Keratinocyte (primary cell): ENCODE data around the gene GRIN2C. TPM values are rescaled to one million over a fixed set of nuclear protein-coding genes. Genes with fewer than 3 reads are reported as not detected.

Source experiments
- DNase-seq: peaks from one replicate; pipeline ENCODE4 v3.0.0-alpha.2; 2011; ENCODE audit warnings: low read depth, missing footprints, low spot score
- FAIRE-seq: peaks from 2 replicates; lab custom pipeline; 2011; peaks lifted over from hg19 to GRCh38; lab: Jason Lieb, UNC
- H2AFZ ChIP-seq: 2 replicates; pipeline ENCODE4 v1.6.0; 2012; ENCODE audit warnings: low read length, control low read depth, inconsistent platforms; ENCODE audit not compliant: control insufficient read depth
- H3K27ac ChIP-seq: 2 replicates; pipeline ENCODE4 v1.5.1; 2011; ENCODE audit warnings: low read length; ENCODE audit not compliant: control insufficient read depth, insufficient read depth
- H3K27me3 ChIP-seq: 3 replicates; pipeline ENCODE4 v1.6.0; 2011; ENCODE audit warnings: low read length; ENCODE audit not compliant: control insufficient read depth, insufficient read depth; ENCODE audit errors: extremely low read depth
- H3K36me3 ChIP-seq, 2 experiments: 2 replicates in 1 of 2; 3 replicates in 1 of 2; pipeline ENCODE4 v1.5.1; 2011; ENCODE audit warnings: low read length in 2 of 2, mild to moderate bottlenecking in 1 of 2; ENCODE audit not compliant: control insufficient read depth in 2 of 2, insufficient read depth in 2 of 2; ENCODE audit errors: extremely low read depth in 1 of 2
- H3K4me1 ChIP-seq: 3 replicates; pipeline ENCODE4 v1.5.1; 2011; ENCODE audit warnings: low read length; ENCODE audit not compliant: control insufficient read depth, insufficient read depth; ENCODE audit errors: extremely low read depth
- H3K4me2 ChIP-seq: 3 replicates; pipeline ENCODE4 v1.6.0; 2011; ENCODE audit warnings: low read depth, low read length; ENCODE audit not compliant: control insufficient read depth, insufficient read depth; ENCODE audit errors: extremely low read depth
- H3K4me3 ChIP-seq, 3 experiments: fragments of 200-600 bp in 1 of 3; sonication (generic) in 1 of 3; 2 replicates in 2 of 3; 3 replicates in 1 of 3; pipeline ENCODE4 v1.5.1; 2011 to 2016; ENCODE audit warnings: low read length in 3 of 3, mild to moderate bottlenecking in 3 of 3, control low read depth in 2 of 3, inconsistent platforms in 1 of 3, low read depth in 1 of 3, mixed read lengths in 1 of 3, mixed run types in 1 of 3, moderate library complexity in 1 of 3; ENCODE audit not compliant: control insufficient read depth in 2 of 3, insufficient read depth in 2 of 3; ENCODE audit errors: extremely low read depth in 1 of 3
- H3K79me2 ChIP-seq: 2 replicates; pipeline ENCODE4 v1.6.0; 2012; ENCODE audit warnings: low read length; ENCODE audit not compliant: control insufficient read depth, insufficient read depth
- H3K9ac ChIP-seq: 3 replicates; pipeline ENCODE4 v1.6.0; 2011; ENCODE audit warnings: low read length; ENCODE audit not compliant: control insufficient read depth, insufficient read depth; ENCODE audit errors: extremely low read depth
- H3K9me1 ChIP-seq: 3 replicates; pipeline ENCODE4 v1.6.0; 2011; ENCODE audit warnings: low read length; ENCODE audit not compliant: control insufficient read depth, insufficient read depth; ENCODE audit errors: extremely low read depth
- H3K9me3 ChIP-seq: 2 replicates; pipeline ENCODE4 v1.5.1; 2012; ENCODE audit warnings: low read depth, low read length; ENCODE audit not compliant: control insufficient read depth
- H4K20me1 ChIP-seq: 3 replicates; pipeline ENCODE4 v1.6.0; 2011; ENCODE audit warnings: low read length; ENCODE audit not compliant: control insufficient read depth, insufficient read depth; ENCODE audit errors: extremely low read depth
- EZH2 ChIP-seq: IDR thresholded peaks from one replicate; pipeline ENCODE4 v1.6.1; 2012; ENCODE audit warnings: inconsistent platforms, mild to moderate bottlenecking, low read length, moderate library complexity
- dilution Hi-C: fragments of 300-500 bp; cut with MboI; formaldehyde crosslinking; loops from one replicate; pipeline ENCODE4 v1.7.0; 2020; ENCODE audit warnings: low sequenced_read_pairs; ENCODE audit not compliant: extremely low pct_ligation_motif_present
- polyA plus RNA-seq, 5 experiments: library from polyadenylated mRNA; depleted of rRNA in 3 of 5; stranded (reverse) in 3 of 5; stranded (forward) in 1 of 5; unstranded in 1 of 5; fragments of >200 nt; gene quantifications; 1 replicate in 1 of 5; 2 replicates in 3 of 5; 3 replicates in 1 of 5; pipeline versions ENCODE4 v1.2.1 to v1.2.3, GENCODE V29; 2011 to 2012; ENCODE audit warnings: missing spikeins in 2 of 5, low read depth in 1 of 5, low replicate concordance in 1 of 5
- TF ChIP-seq, protein P1 (sequence below), 3 experiments: IDR thresholded peaks in 1 of 3; conservative IDR thresholded peaks in 1 of 3; optimal IDR thresholded peaks in 1 of 3; 2 replicates in 2 of 3; 3 replicates in 1 of 3; pipeline versions ENCODE3 to v1.5.1; 2011; ENCODE audit warnings: low read length in 3 of 3, mild to moderate bottlenecking in 3 of 3, moderate library complexity in 2 of 3, control low read depth in 1 of 3, inconsistent platforms in 1 of 3; ENCODE audit not compliant: insufficient read depth in 2 of 3; ENCODE audit errors: extremely low read depth in 1 of 3

The GRIN2C gene
- polyA plus RNA-seq, 1 donor (not counting 4 experiments of a cell fraction or from before 2014, with no cell fraction given): not detected

DNA sequence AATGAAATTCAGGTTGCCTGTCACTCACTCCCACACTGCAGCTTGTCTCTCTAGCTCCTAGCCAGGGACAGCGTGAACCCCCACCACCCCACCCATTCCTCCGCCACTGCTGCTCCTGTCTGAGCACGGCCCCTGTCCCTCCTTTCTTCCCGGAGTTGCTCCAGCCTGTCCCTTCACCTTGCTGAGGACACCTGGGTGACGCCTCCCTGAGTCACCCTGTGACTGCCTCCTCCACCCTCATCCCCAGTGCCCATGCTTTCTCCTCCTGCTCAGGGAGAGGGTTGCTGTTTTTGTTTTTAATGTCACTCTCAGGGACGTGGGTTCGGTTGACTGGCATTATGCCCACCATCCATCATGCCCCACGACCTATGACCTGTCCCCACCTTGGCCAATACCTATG, 57.8 kb downstream of the GRIN2C start:
- Histone ChIP-seq H2AFZ (no peak overlapping the region), H3K27me3 (no peaks in the 10 kb centered on the region), H3K4me2 (no peak overlapping the region), H3K9ac (no peak overlapping the region), H3K9me1 (no peaks in the 10 kb centered on the region), H3K9me3 (no peaks in the 10 kb centered on the region), H3K4me1 (no peaks in the 10 kb centered on the region), H4K20me1 (no peaks in the 10 kb centered on the region), H3K4me3 (no peak overlapping the region), H3K27ac (no peak overlapping the region), H3K79me2 (no peaks in the 10 kb centered on the region), H3K36me3 (peaks cover 0 to 26% of the 10 kb centered on the region in 2 experiments)
- dilution Hi-C loops: no loop called here
- TF ChIP-seq EZH2: no peak
- TF ChIP-seq, protein P1, sequence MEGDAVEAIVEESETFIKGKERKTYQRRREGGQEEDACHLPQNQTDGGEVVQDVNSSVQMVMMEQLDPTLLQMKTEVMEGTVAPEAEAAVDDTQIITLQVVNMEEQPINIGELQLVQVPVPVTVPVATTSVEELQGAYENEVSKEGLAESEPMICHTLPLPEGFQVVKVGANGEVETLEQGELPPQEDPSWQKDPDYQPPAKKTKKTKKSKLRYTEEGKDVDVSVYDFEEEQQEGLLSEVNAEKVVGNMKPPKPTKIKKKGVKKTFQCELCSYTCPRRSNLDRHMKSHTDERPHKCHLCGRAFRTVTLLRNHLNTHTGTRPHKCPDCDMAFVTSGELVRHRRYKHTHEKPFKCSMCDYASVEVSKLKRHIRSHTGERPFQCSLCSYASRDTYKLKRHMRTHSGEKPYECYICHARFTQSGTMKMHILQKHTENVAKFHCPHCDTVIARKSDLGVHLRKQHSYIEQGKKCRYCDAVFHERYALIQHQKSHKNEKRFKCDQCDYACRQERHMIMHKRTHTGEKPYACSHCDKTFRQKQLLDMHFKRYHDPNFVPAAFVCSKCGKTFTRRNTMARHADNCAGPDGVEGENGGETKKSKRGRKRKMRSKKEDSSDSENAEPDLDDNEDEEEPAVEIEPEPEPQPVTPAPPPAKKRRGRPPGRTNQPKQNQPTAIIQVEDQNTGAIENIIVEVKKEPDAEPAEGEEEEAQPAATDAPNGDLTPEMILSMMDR (optimal IDR thresholded peaks at IDR 0.05 in 1 of 3, IDR thresholded peaks at IDR 0.05 in 1 of 3, conservative IDR thresholded peaks at IDR 0.05 in 1 of 3; ENCODE audit: extremely low read depth in 1 of 3, insufficient read depth in 2 of 3, low read length in 3 of 3): no peak
- no peak for FAIRE-seq
- no peak for DNase-seq

DNA sequence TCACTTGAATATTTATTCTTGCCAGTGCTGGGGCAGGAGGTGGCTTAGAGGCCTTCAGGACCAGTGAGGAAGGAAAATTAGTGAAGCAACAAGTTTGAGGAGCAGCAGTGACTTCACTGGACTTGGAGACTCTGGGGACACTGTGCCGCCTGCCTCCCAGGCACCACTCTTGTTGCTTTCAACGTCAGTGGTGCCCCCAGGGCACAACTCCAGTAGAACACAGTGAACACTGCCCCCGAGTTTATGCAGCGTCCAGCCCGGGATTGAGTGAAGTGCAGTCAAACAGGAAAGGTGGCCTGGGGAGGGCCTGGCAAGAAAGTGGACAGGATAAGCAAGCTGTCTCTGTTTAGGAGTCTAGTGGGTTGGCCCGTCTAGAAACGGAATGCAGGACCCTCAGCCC, 59.2 kb downstream of the GRIN2C start:
- H3K27ac ChIP-seq: no peak overlapping the region
- H2AFZ ChIP-seq: no peak overlapping the region
- no peaks in the 10 kb centered on the region for H3K79me2 ChIP-seq
- FAIRE-seq (no peak), DNase-seq (no peak)
- no peak overlapping the region for H3K4me3 ChIP-seq
- no peak overlapping the region for H3K4me2 ChIP-seq
- dilution Hi-C loops: no loop called here
- no peaks in the 10 kb centered on the region for H3K27me3 ChIP-seq
- H3K4me1 ChIP-seq: no peaks in the 10 kb centered on the region
- H3K9me3 ChIP-seq: no peaks in the 10 kb centered on the region
- H3K9me1 ChIP-seq: no peaks in the 10 kb centered on the region
- no peaks in the 10 kb centered on the region for H4K20me1 ChIP-seq
- H3K36me3 ChIP-seq: peaks cover 12 to 32% of the 10 kb centered on the region in 2 experiments
- TF ChIP-seq EZH2: no peak
- TF ChIP-seq, protein P1 (optimal IDR thresholded peaks at IDR 0.05 in 1 of 3, IDR thresholded peaks at IDR 0.05 in 1 of 3, conservative IDR thresholded peaks at IDR 0.05 in 1 of 3; ENCODE audit: extremely low read depth in 1 of 3, insufficient read depth in 2 of 3, low read length in 3 of 3): no peak
- H3K9ac ChIP-seq: no peak overlapping the region
